ENCODE measurements around the gene CTNNA3. TPM values are rescaled to one million over a fixed set of nuclear protein-coding genes. Genes with fewer than 3 reads are reported as not detected.

CTNNA3 gene
- polyA plus RNA-seq, 1 donor from 2014 or later: 0.14 TPM

- no peak overlapping the region for H3K4me2 ChIP-seq (ENCODE audit: low read length)
- H3K9me2 ChIP-seq (ENCODE audit: insufficient read depth, low read length): no peaks in the 10 kb centered on the region
- no peak overlapping the region for H3K27ac ChIP-seq (ENCODE audit: low read length)
- no peaks in the 10 kb centered on the region for H3K9me3 ChIP-seq (ENCODE audit: low read length)
- TF ChIP-seq CTCF (IDR thresholded peaks at IDR 0.05; ENCODE audit: poor library complexity, severe bottlenecking) (no peak), MXI1 (conservative IDR thresholded peaks at IDR 0.05; ENCODE audit: poor library complexity, severe bottlenecking) (no peak), EZH2 (IDR thresholded peaks at IDR 0.05; ENCODE audit: borderline replicate concordance, insufficient read depth, low read length, poor library complexity, severe bottlenecking) (no peak), SMC3 (conservative IDR thresholded peaks at IDR 0.05; ENCODE audit: poor library complexity) (no peak), RAD21 (conservative IDR thresholded peaks at IDR 0.05) (no peak), POLR2AphosphoS5 (IDR thresholded peaks at IDR 0.05) (no peak), EP300 (conservative IDR thresholded peaks at IDR 0.05; ENCODE audit: poor library complexity, severe bottlenecking) (no peak), TAF1 (IDR thresholded peaks at IDR 0.05; ENCODE audit: low read depth) (no peak)
- TF ChIP-seq, protein P1, sequence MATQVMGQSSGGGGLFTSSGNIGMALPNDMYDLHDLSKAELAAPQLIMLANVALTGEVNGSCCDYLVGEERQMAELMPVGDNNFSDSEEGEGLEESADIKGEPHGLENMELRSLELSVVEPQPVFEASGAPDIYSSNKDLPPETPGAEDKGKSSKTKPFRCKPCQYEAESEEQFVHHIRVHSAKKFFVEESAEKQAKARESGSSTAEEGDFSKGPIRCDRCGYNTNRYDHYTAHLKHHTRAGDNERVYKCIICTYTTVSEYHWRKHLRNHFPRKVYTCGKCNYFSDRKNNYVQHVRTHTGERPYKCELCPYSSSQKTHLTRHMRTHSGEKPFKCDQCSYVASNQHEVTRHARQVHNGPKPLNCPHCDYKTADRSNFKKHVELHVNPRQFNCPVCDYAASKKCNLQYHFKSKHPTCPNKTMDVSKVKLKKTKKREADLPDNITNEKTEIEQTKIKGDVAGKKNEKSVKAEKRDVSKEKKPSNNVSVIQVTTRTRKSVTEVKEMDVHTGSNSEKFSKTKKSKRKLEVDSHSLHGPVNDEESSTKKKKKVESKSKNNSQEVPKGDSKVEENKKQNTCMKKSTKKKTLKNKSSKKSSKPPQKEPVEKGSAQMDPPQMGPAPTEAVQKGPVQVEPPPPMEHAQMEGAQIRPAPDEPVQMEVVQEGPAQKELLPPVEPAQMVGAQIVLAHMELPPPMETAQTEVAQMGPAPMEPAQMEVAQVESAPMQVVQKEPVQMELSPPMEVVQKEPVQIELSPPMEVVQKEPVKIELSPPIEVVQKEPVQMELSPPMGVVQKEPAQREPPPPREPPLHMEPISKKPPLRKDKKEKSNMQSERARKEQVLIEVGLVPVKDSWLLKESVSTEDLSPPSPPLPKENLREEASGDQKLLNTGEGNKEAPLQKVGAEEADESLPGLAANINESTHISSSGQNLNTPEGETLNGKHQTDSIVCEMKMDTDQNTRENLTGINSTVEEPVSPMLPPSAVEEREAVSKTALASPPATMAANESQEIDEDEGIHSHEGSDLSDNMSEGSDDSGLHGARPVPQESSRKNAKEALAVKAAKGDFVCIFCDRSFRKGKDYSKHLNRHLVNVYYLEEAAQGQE (IDR thresholded peaks at IDR 0.05; ENCODE audit: borderline replicate concordance): no peak
- no peaks in the 10 kb centered on the region for H3K27me3 ChIP-seq (ENCODE audit: insufficient read depth, low read depth, low read length)
- no peaks in the 10 kb centered on the region for H3K36me3 ChIP-seq (ENCODE audit: insufficient read depth, low read length)
- H3K4me3 ChIP-seq (ENCODE audit: low read length): no peak overlapping the region
- no peak overlapping the region for H3K9ac ChIP-seq (ENCODE audit: low read length)
- no peaks in the 10 kb centered on the region for H4K20me1 ChIP-seq (ENCODE audit: insufficient read depth)
- H2AFZ ChIP-seq (ENCODE audit: low read depth, low read length): no peak overlapping the region
- no peaks in the 10 kb centered on the region for H3F3A ChIP-seq (ENCODE audit: insufficient read depth, low read length, poor library complexity, severe bottlenecking)
- H3K79me2 ChIP-seq (replicated peaks; ENCODE audit: insufficient read depth, low read length): no peaks in the 10 kb centered on the region
Measured at GRCh38 chr10:67257018-67257417, 439.0 kb downstream of the CTNNA3 start.

- no peak overlapping the region for H2AFZ ChIP-seq (ENCODE audit: low read depth, low read length)
- H3K4me2 ChIP-seq (ENCODE audit: low read length): no peak overlapping the region
- no peak overlapping the region for H3K27ac ChIP-seq (ENCODE audit: low read length)
- no peaks in the 10 kb centered on the region for H3K9me2 ChIP-seq (ENCODE audit: insufficient read depth, low read length)
- H3K9ac ChIP-seq (ENCODE audit: low read length): no peak overlapping the region
- H3F3A ChIP-seq (ENCODE audit: insufficient read depth, low read length, poor library complexity, severe bottlenecking): no peaks in the 10 kb centered on the region
- H3K36me3 ChIP-seq (ENCODE audit: insufficient read depth, low read length): no peaks in the 10 kb centered on the region
- H4K20me1 ChIP-seq (ENCODE audit: insufficient read depth): no peaks in the 10 kb centered on the region
- no peaks in the 10 kb centered on the region for H3K27me3 ChIP-seq (ENCODE audit: insufficient read depth, low read depth, low read length)
- peaks cover 4% of the 10 kb centered on the region for H3K9me3 ChIP-seq (ENCODE audit: low read length)
- TF ChIP-seq, protein P1 (IDR thresholded peaks at IDR 0.05; ENCODE audit: borderline replicate concordance): no peak
- TF ChIP-seq POLR2AphosphoS5 (IDR thresholded peaks at IDR 0.05) (no peak), TAF1 (IDR thresholded peaks at IDR 0.05; ENCODE audit: low read depth) (no peak), EP300 (conservative IDR thresholded peaks at IDR 0.05; ENCODE audit: poor library complexity, severe bottlenecking) (no peak), EZH2 (IDR thresholded peaks at IDR 0.05; ENCODE audit: borderline replicate concordance, insufficient read depth, low read length, poor library complexity, severe bottlenecking) (no peak), MXI1 (conservative IDR thresholded peaks at IDR 0.05; ENCODE audit: poor library complexity, severe bottlenecking) (no peak), CTCF (IDR thresholded peaks at IDR 0.05; ENCODE audit: poor library complexity, severe bottlenecking) (no peak), SMC3 (conservative IDR thresholded peaks at IDR 0.05; ENCODE audit: poor library complexity) (no peak), RAD21 (conservative IDR thresholded peaks at IDR 0.05) (no peak)
- H3K79me2 ChIP-seq (replicated peaks; ENCODE audit: insufficient read depth, low read length): no peaks in the 10 kb centered on the region
- no peak overlapping the region for H3K4me3 ChIP-seq (ENCODE audit: low read length)
Measured at GRCh38 chr10:67250686-67251085, 445.3 kb downstream of the CTNNA3 start.
